CD4-positive, alpha-beta memory T cell (primary cell): ENCODE data around the gene LRRC55. TPM values are rescaled to one million over a fixed set of nuclear protein-coding genes. Genes with fewer than 3 reads are reported as not detected.

Source experiments
- CTCF ChIA-PET: fragments of 350-600 bp; sonication (Branson Sonifier 250); formaldehyde crosslinking; loops from one replicate; lab custom pipeline; 2021; ENCODE audit warnings: inconsistent platforms; ENCODE audit not compliant: partially characterized antibody; lab: Charles Lee
- POLR2A ChIA-PET: fragments of 350-600 bp; sonication (Branson Sonifier 250); formaldehyde crosslinking; loops from one replicate; lab custom pipeline; 2021; ENCODE audit not compliant: partially characterized antibody; lab: Charles Lee
- DNase-seq, 5 donors: peaks; one replicate each; pipeline versions ENCODE4 v3.0.0 to v3.0.0-alpha.2; 2020 to 2022; ENCODE audit warnings: mixed read lengths in 1 of 5
- H3K27ac ChIP-seq: one replicate; pipeline ENCODE4 v1.7.0; 2013; ENCODE audit warnings: low read depth, low read length
- H3K27me3 ChIP-seq: 2 replicates; pipeline ENCODE4 v1.7.0; 2013; ENCODE audit warnings: mild to moderate bottlenecking, low read length, moderate library complexity; ENCODE audit not compliant: insufficient read depth
- H3K36me3 ChIP-seq: 2 replicates; pipeline ENCODE4 v1.7.0; 2013; ENCODE audit warnings: mild to moderate bottlenecking, low read length, moderate library complexity; ENCODE audit not compliant: insufficient read depth
- H3K4me1 ChIP-seq: 2 replicates; pipeline ENCODE4 v1.7.0; 2013; ENCODE audit warnings: mild to moderate bottlenecking, low read length, moderate library complexity; ENCODE audit not compliant: insufficient read depth
- H3K4me3 ChIP-seq, 2 donors: one replicate each; pipeline ENCODE4 v1.7.0; 2013; ENCODE audit warnings: low read length in 2 of 2, mild to moderate bottlenecking in 1 of 2
- H3K9me3 ChIP-seq, 2 donors: one replicate each; pipeline ENCODE4 v1.7.0; 2013; ENCODE audit warnings: low read length in 2 of 2, control low read depth in 1 of 2; ENCODE audit not compliant: control insufficient read depth in 1 of 2
- H3K27ac Mint-ChIP-seq, 7 donors: one replicate each; pipeline ENCODE4 v1.8.0; 2020 to 2021; ENCODE audit warnings: mixed read lengths in 7 of 7, mild to moderate bottlenecking in 6 of 7, inconsistent platforms in 3 of 7, moderate library complexity in 3 of 7
- H3K27me3 Mint-ChIP-seq, 2 donors: one replicate each; pipeline ENCODE4 v1.8.0; 2020 to 2021; ENCODE audit warnings: mixed read lengths in 2 of 2
- H3K36me3 Mint-ChIP-seq, 2 donors: one replicate each; pipeline ENCODE4 v1.8.0; 2020 to 2021; ENCODE audit warnings: mixed read lengths in 2 of 2, inconsistent platforms in 1 of 2, mild to moderate bottlenecking in 1 of 2
- H3K4me1 Mint-ChIP-seq, 4 donors: one replicate each; pipeline ENCODE4 v1.8.0; 2020 to 2021; ENCODE audit warnings: mixed read lengths in 4 of 4, mild to moderate bottlenecking in 1 of 4
- H3K4me3 Mint-ChIP-seq, 8 donors: one replicate each; pipeline ENCODE4 v1.8.0; 2020 to 2021; ENCODE audit warnings: mixed read lengths in 8 of 8, mild to moderate bottlenecking in 7 of 8, moderate library complexity in 6 of 8, inconsistent platforms in 3 of 8
- H3K9me3 Mint-ChIP-seq, 8 donors: one replicate each; pipeline ENCODE4 v1.8.0; 2020 to 2021; ENCODE audit warnings: mixed read lengths in 8 of 8, mild to moderate bottlenecking in 5 of 8, inconsistent platforms in 3 of 8, moderate library complexity in 1 of 8
- intact Hi-C: fragments of 100-400 bp; cut with micrococcal nuclease; formaldehyde crosslinking; loops from one replicate; pipeline ENCODE4 v1.15.1; 2023
- polyA plus RNA-seq, 2 donors: library from polyadenylated mRNA; unstranded; fragments of 300-500 nt; fragmentation: Illumina TruSeq; gene quantifications; one replicate each; pipeline ENCODE4 v1.2.3, GENCODE V29; 2021
- total RNA-seq, 2 experiments: library from RNA; stranded (reverse); gene quantifications; one replicate each; pipeline ENCODE4 v1.2.3, GENCODE V29; 2021

LRRC55 gene
- total and polyA plus RNA-seq, 4 experiments from 2014 or later: not detected

DNA sequence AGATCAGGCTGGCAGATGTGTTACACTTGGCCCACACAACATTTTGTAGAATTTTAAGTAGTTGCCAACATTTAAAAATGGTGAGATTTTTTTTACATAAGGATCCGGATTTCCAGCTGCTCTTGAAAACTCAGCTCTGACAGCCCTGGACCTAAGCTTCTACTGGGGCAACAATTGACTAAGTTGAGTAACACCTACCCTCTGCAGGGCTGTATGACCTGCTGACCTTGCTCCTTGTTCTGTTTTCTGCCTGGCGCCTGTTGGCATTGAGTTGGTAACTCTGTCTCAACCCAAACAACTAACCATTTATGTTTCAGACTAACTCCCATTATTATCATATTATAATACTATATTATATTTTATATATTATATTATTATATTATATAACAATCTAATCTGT, 21.1 kb upstream of the LRRC55 start:
- no peaks in the 10 kb centered on the region for H3K4me1 ChIP-seq
- no peak overlapping the region for H3K4me3 ChIP-seq
- no peaks in the 10 kb centered on the region for H3K36me3 ChIP-seq
- no peaks in the 10 kb centered on the region for H3K4me1 Mint-ChIP-seq
- intact Hi-C loops: loop anchor here (10.0 kb wide), 1 partner anchor 46 kb away; no protein-coding TSS in a partner anchor
- POLR2A ChIA-PET: no interaction called here
- CTCF ChIA-PET: no interaction called here
- H3K9me3 ChIP-seq: no peaks in the 10 kb centered on the region
- no peak overlapping the region for H3K27ac ChIP-seq
- no peaks in the 10 kb centered on the region for H3K36me3 Mint-ChIP-seq
- no peak for DNase-seq
- H3K4me3 Mint-ChIP-seq: no peak overlapping the region
- no peaks in the 10 kb centered on the region for H3K27me3 ChIP-seq
- H3K9me3 Mint-ChIP-seq: no peaks in the 10 kb centered on the region
- H3K27me3 Mint-ChIP-seq: peaks cover 9 to 20% of the 10 kb centered on the region in 2 donors
- H3K27ac Mint-ChIP-seq: no peak overlapping the region

DNA sequence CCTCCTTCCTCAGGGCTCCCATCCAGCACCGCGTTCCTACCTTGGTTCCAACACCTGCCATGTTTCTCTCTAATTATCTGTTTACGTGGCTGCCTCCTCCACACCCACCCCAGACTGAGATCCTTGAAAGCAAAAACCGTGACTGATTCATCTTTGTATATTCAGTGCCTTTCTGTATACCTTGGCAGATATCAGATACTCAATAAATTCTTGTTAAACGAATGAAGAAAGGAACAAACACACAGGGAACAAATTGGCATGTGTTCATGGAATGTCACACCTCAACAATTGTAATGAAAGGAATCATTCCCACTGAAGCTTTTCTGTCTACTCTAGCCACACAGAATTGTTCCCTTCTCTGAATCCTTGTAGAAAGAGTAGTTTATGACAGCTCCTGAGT, 20.4 kb upstream of the LRRC55 start:
- H3K4me1 Mint-ChIP-seq: no peaks in the 10 kb centered on the region
- ChIA-PET POLR2A (no interaction called here), CTCF (no interaction called here)
- H3K36me3 ChIP-seq: no peaks in the 10 kb centered on the region
- intact Hi-C loops: loop anchor here (10.0 kb wide), 1 partner anchor 47 kb away; no protein-coding TSS in a partner anchor
- no peaks in the 10 kb centered on the region for H3K27me3 ChIP-seq
- no peaks in the 10 kb centered on the region for H3K9me3 Mint-ChIP-seq
- H3K4me1 ChIP-seq: no peaks in the 10 kb centered on the region
- H3K4me3 ChIP-seq: no peak overlapping the region
- peaks cover 6 to 17% of the 10 kb centered on the region in 2 donors for H3K27me3 Mint-ChIP-seq
- DNase-seq: no peak
- H3K27ac ChIP-seq: no peak overlapping the region
- no peaks in the 10 kb centered on the region for H3K9me3 ChIP-seq
- H3K4me3 Mint-ChIP-seq: no peak overlapping the region
- H3K36me3 Mint-ChIP-seq: no peaks in the 10 kb centered on the region
- H3K27ac Mint-ChIP-seq: no peak overlapping the region

DNA sequence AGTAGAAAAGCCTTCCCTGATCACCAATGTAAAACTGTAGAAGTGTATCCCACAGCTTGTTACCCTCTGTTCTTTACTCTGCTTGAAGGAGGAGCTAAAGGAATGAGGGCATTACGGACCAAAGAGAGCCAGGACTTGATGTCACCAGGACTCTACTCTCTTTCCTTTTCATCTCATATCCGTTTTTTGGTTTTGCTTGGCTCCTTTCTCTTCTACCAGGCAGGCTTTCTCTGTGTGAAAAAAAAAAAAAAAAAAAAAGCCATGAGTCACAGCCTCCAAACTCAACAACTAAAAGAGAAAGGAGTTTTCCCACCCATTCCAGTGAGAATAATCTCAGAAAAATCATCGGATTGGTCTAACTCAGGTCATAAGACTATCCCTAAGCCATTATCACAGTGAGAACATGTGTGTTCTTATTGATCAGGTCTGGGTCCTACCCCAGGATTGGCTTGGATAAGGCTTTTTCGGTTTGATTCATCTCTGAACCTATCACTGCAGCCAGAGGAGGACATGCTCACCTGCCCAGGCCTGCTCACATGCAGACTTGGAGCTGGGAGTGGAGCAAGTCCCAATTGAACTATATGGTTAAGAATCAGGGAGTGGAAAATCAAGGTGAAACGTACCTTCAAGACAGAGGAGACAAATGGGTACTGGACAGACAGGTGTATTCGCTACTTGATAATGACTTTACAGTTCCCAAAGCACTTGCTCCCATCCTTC, 19.4 kb upstream of the LRRC55 start:
- Mint-ChIP-seq H3K27ac (no peak overlapping the region), H3K36me3 (no peaks in the 10 kb centered on the region), H3K4me3 (no peak overlapping the region), H3K9me3 (no peaks in the 10 kb centered on the region), H3K4me1 (no peaks in the 10 kb centered on the region), H3K27me3 (peaks cover 6 to 16% of the 10 kb centered on the region in 2 donors)
- Histone ChIP-seq H3K27ac (no peak overlapping the region), H3K4me1 (no peaks in the 10 kb centered on the region), H3K36me3 (no peaks in the 10 kb centered on the region), H3K9me3 (no peaks in the 10 kb centered on the region), H3K27me3 (no peaks in the 10 kb centered on the region), H3K4me3 (no peak overlapping the region)
- intact Hi-C loops: loop anchor here (10.0 kb wide), 1 partner anchor 48 kb away; no protein-coding TSS in a partner anchor
- ChIA-PET POLR2A (no interaction called here), CTCF (interaction anchor here (0.6 kb wide), 1 partner anchor 87 kb away, joined by 3 read pairs; no protein-coding TSS in a partner anchor)
- no peak for DNase-seq

DNA sequence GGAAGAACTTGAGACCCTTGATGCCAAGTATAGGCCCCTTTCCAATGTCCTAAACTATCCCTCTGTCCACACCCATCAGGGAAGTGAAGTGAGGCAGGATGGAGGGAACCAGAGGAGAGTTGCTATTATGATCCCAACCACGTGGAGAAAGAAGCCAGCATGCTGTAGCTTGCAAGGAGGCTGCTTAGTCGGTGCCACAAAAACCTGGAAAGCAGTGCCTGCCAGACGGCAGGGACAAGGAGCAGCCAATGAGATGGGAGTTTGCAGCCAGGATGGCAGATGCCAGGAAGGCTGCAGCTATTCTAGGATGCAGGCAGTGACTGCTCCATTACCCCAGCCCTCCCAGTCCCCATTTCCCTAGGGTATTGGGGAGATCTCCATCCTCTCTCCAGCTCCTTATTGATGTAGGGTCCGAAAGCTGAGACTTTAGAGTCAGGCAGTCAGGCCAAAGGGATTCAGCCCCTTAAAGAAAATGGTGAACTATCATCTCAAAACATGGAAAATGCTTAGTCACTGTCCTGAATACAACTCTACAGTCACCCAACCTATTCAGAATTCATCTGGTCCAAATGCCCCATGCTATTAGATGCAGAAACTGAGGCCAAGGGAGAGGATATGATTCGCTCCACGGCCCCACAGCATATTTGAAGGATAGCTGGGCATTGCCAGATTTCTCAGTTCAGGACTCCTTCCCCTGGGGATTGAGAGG, 18.4 kb upstream of the LRRC55 start:
- Mint-ChIP-seq H3K27ac (no peak overlapping the region), H3K4me3 (no peak overlapping the region), H3K4me1 (no peaks in the 10 kb centered on the region), H3K27me3 (peaks cover 6 to 16% of the 10 kb centered on the region in 2 donors), H3K9me3 (peaks cover 0 to 1% (median 0%) of the 10 kb centered on the region in 8 donors), H3K36me3 (no peaks in the 10 kb centered on the region)
- ChIA-PET POLR2A (no interaction called here), CTCF (no interaction called here)
- no peak for DNase-seq
- no peaks in the 10 kb centered on the region for H3K27me3 ChIP-seq
- intact Hi-C loops: loop anchor here (10.0 kb wide), 1 partner anchor 49 kb away; no protein-coding TSS in a partner anchor
- no peak overlapping the region for H3K4me3 ChIP-seq
- H3K9me3 ChIP-seq: no peaks in the 10 kb centered on the region
- no peaks in the 10 kb centered on the region for H3K36me3 ChIP-seq
- no peaks in the 10 kb centered on the region for H3K4me1 ChIP-seq
- no peak overlapping the region for H3K27ac ChIP-seq

DNA sequence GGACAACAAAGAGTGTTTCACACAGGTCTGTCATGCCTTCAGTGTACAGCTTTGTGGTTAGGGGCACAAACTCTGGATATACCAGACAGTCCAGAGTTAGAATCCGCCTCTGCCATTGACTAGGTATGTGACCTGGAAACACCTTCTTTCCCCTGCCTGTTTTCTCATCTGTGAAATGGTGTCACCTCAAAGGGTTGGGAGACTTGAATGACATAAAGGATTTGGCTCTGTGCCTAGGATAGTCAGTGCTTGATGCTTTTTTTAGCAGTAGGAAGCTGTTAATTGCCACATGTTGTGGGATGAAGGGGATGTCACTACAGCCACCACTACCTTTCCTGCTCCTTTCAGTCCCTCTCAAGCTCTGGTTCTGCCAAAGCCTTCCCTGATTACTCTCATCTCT, 17.4 kb upstream of the LRRC55 start:
- no peak overlapping the region for H3K4me3 Mint-ChIP-seq
- no peaks in the 10 kb centered on the region for H3K36me3 Mint-ChIP-seq
- CTCF ChIA-PET: no interaction called here
- intact Hi-C loops: loop anchor here (10.0 kb wide), 1 partner anchor 50 kb away; no protein-coding TSS in a partner anchor
- Histone ChIP-seq H3K36me3 (no peaks in the 10 kb centered on the region), H3K9me3 (no peaks in the 10 kb centered on the region), H3K4me3 (no peak overlapping the region), H3K27ac (no peak overlapping the region), H3K27me3 (no peaks in the 10 kb centered on the region), H3K4me1 (no peaks in the 10 kb centered on the region)
- POLR2A ChIA-PET: no interaction called here
- H3K27ac Mint-ChIP-seq: no peak overlapping the region
- no peaks in the 10 kb centered on the region for H3K4me1 Mint-ChIP-seq
- peaks cover 0 to 9% (median 0%) of the 10 kb centered on the region in 8 donors for H3K9me3 Mint-ChIP-seq
- DNase-seq: no peak
- H3K27me3 Mint-ChIP-seq: peaks cover 6 to 14% of the 10 kb centered on the region in 2 donors

DNA sequence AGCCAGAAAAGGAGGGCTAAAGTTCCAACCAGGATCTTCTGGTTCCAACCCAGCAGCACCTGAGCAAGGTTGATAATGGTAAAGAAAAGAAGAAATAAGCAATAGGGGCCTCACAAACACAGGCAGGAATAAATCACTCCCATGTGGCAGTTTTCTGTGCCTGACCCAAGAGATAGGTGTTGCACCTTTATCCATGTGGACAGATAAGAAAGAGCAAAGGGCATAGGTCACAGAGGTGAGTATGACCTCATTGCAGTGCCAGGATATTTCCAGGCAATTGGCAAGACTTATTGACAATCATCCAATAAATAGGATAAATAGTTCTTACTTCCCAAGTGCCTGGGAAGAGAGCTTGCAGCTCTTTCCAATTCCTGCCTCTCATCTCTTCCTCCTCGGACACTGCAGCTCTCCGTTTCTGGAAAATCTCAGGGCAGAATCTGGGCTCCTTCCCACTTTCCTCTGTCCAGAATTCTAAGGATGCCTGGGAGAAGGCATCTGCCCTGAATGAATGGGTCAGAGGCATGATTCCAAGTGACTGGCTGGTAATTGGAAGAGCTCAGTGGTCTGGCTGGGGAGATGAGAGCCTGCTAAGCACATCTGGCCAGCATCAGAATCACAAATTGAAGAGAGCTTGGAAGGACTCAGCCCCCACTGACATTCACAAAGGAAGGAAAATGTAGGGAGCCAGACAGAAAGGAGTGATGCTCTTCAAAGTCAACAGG, 14.5 kb upstream of the LRRC55 start:
- no peaks in the 10 kb centered on the region for H3K36me3 ChIP-seq
- no peak overlapping the region for H3K4me3 ChIP-seq
- Mint-ChIP-seq H3K4me3 (no peak overlapping the region), H3K27ac (no peak overlapping the region), H3K9me3 (peaks cover 0 to 9% (median 2%) of the 10 kb centered on the region in 8 donors), H3K27me3 (peaks cover 2 to 8% of the 10 kb centered on the region in 2 donors), H3K4me1 (no peaks in the 10 kb centered on the region), H3K36me3 (no peaks in the 10 kb centered on the region)
- ChIA-PET CTCF (no interaction called here), POLR2A (no interaction called here)
- DNase-seq: no peak
- intact Hi-C loops: loop anchor here (10.0 kb wide), 1 partner anchor 52 kb away; no protein-coding TSS in a partner anchor
- H3K9me3 ChIP-seq: no peaks in the 10 kb centered on the region
- H3K4me1 ChIP-seq: no peaks in the 10 kb centered on the region
- no peak overlapping the region for H3K27ac ChIP-seq
- no peaks in the 10 kb centered on the region for H3K27me3 ChIP-seq
